Stomach (tissue), 9 donors: ENCODE measurements around the gene KIF2A. TPM values are rescaled to one million over a fixed set of nuclear protein-coding genes. Genes with fewer than 3 reads are reported as not detected.

ENCODE experiments used
- DNase-seq, 2 donors: peaks; one replicate each; pipeline versions ENCODE4 v3.0.0 to v3.0.0-alpha.2; 2013 to 2019
- H3K27ac ChIP-seq, 5 donors: fragments of 200-600 bp in 4 of 5; sonication (generic) in 4 of 5; one replicate each; pipeline ENCODE4 v1.5.1; 2013 to 2019; ENCODE audit warnings: mild to moderate bottlenecking in 1 of 5, moderate library complexity in 1 of 5
- H3K27me3 ChIP-seq, 3 donors: fragments of 200-600 bp; sonication (generic); one replicate each; pipeline ENCODE4 v1.5.1; 2017 to 2019; ENCODE audit warnings: mixed run types in 1 of 3
- H3K36me3 ChIP-seq, 4 donors: fragments of 200-600 bp; sonication (generic); 1 replicate in 3 of 4; 2 replicates in 1 of 4; pipeline ENCODE4 v1.5.1; 2016 to 2019
- H3K4me1 ChIP-seq, 4 donors: fragments of 200-600 bp; sonication (generic); one replicate each; pipeline ENCODE4 v1.5.1; 2016 to 2019
- H3K4me3 ChIP-seq, 4 donors: fragments of 200-600 bp; sonication (generic) in 3 of 4; one replicate each; pipeline ENCODE4 v1.5.1; 2016 to 2019; ENCODE audit warnings: mild to moderate bottlenecking in 1 of 4
- H3K9me3 ChIP-seq, 4 donors: fragments of 200-600 bp; sonication (generic); one replicate each; pipeline ENCODE4 v1.5.1; 2016 to 2019
- CTCF ChIP-seq, 7 experiments: fragments of 450-650 bp in 4 of 7; fragments of 200-600 bp in 3 of 7; sonication (generic) in 3 of 7; IDR thresholded peaks; one replicate each; pipeline ENCODE4 v1.5.1; 2016 to 2019; ENCODE audit warnings: antibody characterized with exemption in 7 of 7, control low read depth in 2 of 7, mild to moderate bottlenecking in 1 of 7
- EP300 ChIP-seq: sonication (generic); formaldehyde crosslinking; IDR thresholded peaks from one replicate; pipeline ENCODE4 v1.6.1; 2017; ENCODE audit warnings: antibody characterized with exemption
- POLR2A ChIP-seq, 4 donors: fragments of 450-650 bp; IDR thresholded peaks; one replicate each; pipeline ENCODE4 v1.6.1; 2016; ENCODE audit warnings: antibody characterized with exemption in 4 of 4, control low read depth in 2 of 4, mild to moderate bottlenecking in 1 of 4, moderate library complexity in 1 of 4
- POLR2AphosphoS5 ChIP-seq, 3 donors: sonication (generic); formaldehyde crosslinking; IDR thresholded peaks; one replicate each; pipeline ENCODE4 v1.6.1; 2016; ENCODE audit warnings: antibody characterized with exemption in 3 of 3
- WGBS, 5 donors: extraction: QIAGEN DNeasy Blood & Tissue Kit in 3 of 5; methylation state at CpG; one replicate each; pipeline versions ENCODE4 v1.1.5 to v1.1.7; 2013 to 2018; 5-methylcytosine and 5-hydroxymethylcytosine counted together
- intact Hi-C: fragments of 100-400 bp; cut with DNase I; formaldehyde crosslinking; loops from one replicate; pipeline ENCODE4 v1.15.1; 2023; ENCODE audit warnings: low total_unique reads
- polyA plus RNA-seq, 3 donors: library from polyadenylated mRNA; stranded (reverse); fragments of 200-250 nt; gene quantifications; one replicate each; pipeline ENCODE4 v1.2.3, GENCODE V29; 2013
- total RNA-seq, 5 donors: library from RNA; depleted of rRNA; stranded (reverse); fragments of >200 nt; gene quantifications; one replicate each; pipeline versions ENCODE4 v1.1.0 to v1.2.3, GENCODE V29; 2014 to 2016
- donor health status: healthy with polysubstance abuse.
- donor health status: Bipolar disorder and iron deficiency.
- donor health status: healthy.

The KIF2A gene
- total and polyA plus RNA-seq, 8 donors = 2.6 to 61.3 (median 9.9) TPM

DNA sequence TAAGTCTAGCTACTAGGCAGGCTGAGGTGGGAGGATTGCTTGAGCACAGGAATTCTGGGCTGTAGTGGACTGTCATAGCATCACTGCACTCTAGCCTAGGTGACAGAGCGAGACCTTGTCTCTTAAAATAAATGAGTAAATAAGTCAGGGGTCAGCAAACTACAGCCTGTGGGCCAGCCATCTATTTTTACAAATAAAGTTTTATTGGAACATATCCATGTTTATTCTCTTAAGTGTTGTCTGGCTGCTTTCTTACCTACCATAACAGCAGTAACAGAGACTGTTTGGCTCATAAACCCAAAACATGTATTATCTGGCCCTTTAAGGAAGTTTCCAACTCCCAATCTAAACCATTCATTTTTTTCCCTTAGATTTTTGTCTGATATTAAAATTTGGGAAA lies 68.1 kb downstream of the KIF2A start:
- TF ChIP-seq POLR2AphosphoS5 (IDR thresholded peaks at IDR 0.05) (no peak), EP300 (no peak), POLR2A (IDR thresholded peaks at IDR 0.05) (no peak), CTCF (IDR thresholded peaks at IDR 0.05) (no peak)
- Histone ChIP-seq H3K27ac (no peak overlapping the region), H3K4me3 (no peak overlapping the region), H3K36me3 (peaks cover 12 to 82% (median 65%) of the 10 kb centered on the region in 4 donors), H3K4me1 (peaks cover 0 to 7% (median 0%) of the 10 kb centered on the region in 4 donors), H3K9me3 (no peaks in the 10 kb centered on the region), H3K27me3 (no peaks in the 10 kb centered on the region)
- WGBS, 5 donors = 98 to 100% (median 100%) methylated on average over 1 of the region's 1 CpG
- no peak for DNase-seq
- intact Hi-C loops = no loop called here

GRCh38 chr5:62375627-62376026 lies 69.6 kb downstream of the KIF2A start:
- Histone ChIP-seq H3K4me1 (peaks cover 0 to 7% (median 0%) of the 10 kb centered on the region in 4 donors), H3K4me3 (no peak overlapping the region), H3K27ac (no peak overlapping the region), H3K27me3 (no peaks in the 10 kb centered on the region), H3K9me3 (no peaks in the 10 kb centered on the region), H3K36me3 (peaks cover 22 to 86% (median 71%) of the 10 kb centered on the region in 4 donors)
- no peak for TF ChIP-seq POLR2AphosphoS5 (IDR thresholded peaks at IDR 0.05)
- no peak for TF ChIP-seq POLR2A (IDR thresholded peaks at IDR 0.05)
- TF ChIP-seq EP300 = no peak
- TF ChIP-seq CTCF (IDR thresholded peaks at IDR 0.05) = no peak
- intact Hi-C loops = no loop called here
- no peak for DNase-seq

GRCh38 chr5:62376064-62376463 lies 70.1 kb downstream of the KIF2A start:
- Histone ChIP-seq H3K9me3 (no peaks in the 10 kb centered on the region), H3K27ac (no peak overlapping the region), H3K4me3 (no peak overlapping the region), H3K36me3 (peaks cover 22 to 86% (median 75%) of the 10 kb centered on the region in 4 donors), H3K27me3 (no peaks in the 10 kb centered on the region), H3K4me1 (peaks cover 0 to 7% (median 0%) of the 10 kb centered on the region in 4 donors)
- TF ChIP-seq POLR2AphosphoS5 (IDR thresholded peaks at IDR 0.05) = no peak
- TF ChIP-seq CTCF (IDR thresholded peaks at IDR 0.05) = no peak
- TF ChIP-seq POLR2A (IDR thresholded peaks at IDR 0.05) = no peak
- TF ChIP-seq EP300 = no peak
- DNase-seq = peak in 1 of 2 donors; percentile 63
- intact Hi-C loops = no loop called here
- 62 to 71% (median 67%) methylated on average over 3 of the region's 3 CpGs for WGBS, 5 donors

DNA sequence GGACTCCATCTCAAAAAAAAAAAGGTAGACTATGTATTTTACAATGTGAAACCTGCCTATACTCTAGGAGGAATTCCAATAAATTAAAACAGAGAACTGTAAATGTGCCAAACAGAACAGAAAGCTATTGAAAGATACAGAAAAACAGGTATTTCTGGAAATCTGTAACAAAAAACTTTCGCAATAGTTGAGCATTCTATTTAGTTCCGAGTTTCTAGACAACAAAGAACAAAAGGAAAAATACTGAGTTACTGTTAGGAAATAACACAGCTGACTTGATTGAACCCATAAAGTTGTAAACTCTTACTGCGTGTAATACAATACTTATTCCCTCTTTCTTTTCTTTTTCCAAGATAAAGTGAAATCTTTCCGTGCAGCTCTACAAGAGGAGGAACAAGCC lies 79.1 kb downstream of the KIF2A start:
- Histone ChIP-seq H3K4me1 (peaks cover 0 to 12% (median 2%) of the 10 kb centered on the region in 4 donors), H3K36me3 (peaks cover 28 to 96% (median 90%) of the 10 kb centered on the region in 4 donors), H3K27me3 (no peaks in the 10 kb centered on the region), H3K9me3 (no peaks in the 10 kb centered on the region), H3K27ac (no peak overlapping the region), H3K4me3 (no peak overlapping the region)
- TF ChIP-seq EP300 (no peak), POLR2A (IDR thresholded peaks at IDR 0.05) (no peak), CTCF (IDR thresholded peaks at IDR 0.05) (no peak), POLR2AphosphoS5 (IDR thresholded peaks at IDR 0.05) (no peak)
- intact Hi-C loops = no loop called here
- WGBS, 5 donors = 69 to 83% (median 77%) methylated on average over 4 of the region's 4 CpGs
- peak in 1 of 2 donors; percentile 23 for DNase-seq
